HCEC 1CT (cell line): Measurements from ENCODE around the gene EDN3.
"Not testable (repeated sequence)": the region's sequence is repeated elsewhere in the genome, so short reads cannot be mapped to it uniquely, and the experiment has no call there.

Experiments used
- DNase-seq: peaks from one replicate; pipeline ENCODE4 v3.0.0-alpha.2; 2017

Gene EDN3

DNA sequence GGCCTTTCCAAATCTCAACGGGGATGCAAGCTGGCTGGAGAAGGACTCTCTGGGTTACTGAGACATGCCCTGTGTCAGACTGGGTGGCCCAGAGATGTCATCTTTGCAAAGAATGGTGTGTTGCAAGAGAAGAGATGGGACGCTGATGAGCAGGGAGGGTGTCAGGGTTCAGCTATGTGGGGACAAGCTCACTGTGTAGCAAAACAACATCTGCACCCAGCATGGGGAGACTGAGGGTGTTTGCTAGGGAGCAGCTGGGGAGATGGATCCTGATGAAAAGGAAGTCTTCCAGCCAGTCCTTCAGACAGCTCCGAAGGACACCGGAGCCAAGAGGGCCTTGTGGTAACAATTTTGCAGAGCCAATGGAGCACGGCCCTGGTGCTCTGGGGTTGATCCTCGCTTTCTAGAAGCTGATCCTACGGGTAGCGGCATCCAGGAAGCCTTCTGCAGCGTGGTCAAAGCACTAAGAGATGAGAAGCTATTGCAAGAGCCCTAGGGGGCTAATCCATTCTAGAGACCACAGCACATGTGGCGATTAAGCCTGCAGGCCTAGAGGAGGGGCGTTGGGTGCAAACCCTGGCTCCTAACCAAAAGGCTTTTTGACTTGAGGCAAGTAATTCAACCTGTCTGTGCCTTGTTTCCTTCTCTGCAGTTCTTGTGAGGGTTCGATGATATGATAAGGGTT lies 39.9 kb downstream of the EDN3 start:
- no peak for DNase-seq

DNA sequence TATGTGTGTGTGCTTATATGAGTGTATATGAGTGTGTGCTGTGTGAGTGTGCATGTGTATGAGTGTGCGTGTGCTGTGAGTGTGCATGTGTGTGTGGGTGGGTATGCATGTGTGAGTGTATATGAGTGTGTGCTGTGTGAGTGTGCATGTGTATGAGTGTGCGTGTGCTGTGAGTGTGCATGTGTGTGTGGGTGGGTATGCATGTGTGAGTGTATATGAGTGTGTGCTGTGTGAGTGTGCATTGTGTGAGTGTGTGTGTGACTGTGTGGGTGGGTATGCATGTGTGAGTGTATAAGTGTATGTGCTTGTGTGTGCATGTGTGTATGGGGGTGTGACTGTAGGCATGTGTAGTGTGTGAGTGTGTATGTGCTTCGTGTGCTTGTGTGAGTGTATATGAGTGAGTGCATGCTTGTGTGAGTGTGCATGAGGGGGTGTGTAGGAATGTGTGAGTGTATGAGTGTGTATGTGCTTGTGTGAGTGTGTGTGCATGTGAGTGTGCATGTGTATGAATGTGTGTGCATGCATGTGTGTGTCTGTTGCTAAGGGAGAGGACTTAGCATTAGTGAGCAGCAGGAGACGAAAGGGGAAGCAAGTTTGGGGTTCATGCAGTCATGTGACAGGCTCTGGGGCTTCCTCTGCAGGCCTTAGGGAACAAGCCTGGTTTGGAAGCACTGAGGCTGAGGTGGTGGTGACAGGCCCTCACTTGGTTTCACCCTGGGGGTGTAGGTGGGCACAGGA lies 41.0 kb downstream of the EDN3 start:
- not testable (repeated sequence) for DNase-seq

DNA sequence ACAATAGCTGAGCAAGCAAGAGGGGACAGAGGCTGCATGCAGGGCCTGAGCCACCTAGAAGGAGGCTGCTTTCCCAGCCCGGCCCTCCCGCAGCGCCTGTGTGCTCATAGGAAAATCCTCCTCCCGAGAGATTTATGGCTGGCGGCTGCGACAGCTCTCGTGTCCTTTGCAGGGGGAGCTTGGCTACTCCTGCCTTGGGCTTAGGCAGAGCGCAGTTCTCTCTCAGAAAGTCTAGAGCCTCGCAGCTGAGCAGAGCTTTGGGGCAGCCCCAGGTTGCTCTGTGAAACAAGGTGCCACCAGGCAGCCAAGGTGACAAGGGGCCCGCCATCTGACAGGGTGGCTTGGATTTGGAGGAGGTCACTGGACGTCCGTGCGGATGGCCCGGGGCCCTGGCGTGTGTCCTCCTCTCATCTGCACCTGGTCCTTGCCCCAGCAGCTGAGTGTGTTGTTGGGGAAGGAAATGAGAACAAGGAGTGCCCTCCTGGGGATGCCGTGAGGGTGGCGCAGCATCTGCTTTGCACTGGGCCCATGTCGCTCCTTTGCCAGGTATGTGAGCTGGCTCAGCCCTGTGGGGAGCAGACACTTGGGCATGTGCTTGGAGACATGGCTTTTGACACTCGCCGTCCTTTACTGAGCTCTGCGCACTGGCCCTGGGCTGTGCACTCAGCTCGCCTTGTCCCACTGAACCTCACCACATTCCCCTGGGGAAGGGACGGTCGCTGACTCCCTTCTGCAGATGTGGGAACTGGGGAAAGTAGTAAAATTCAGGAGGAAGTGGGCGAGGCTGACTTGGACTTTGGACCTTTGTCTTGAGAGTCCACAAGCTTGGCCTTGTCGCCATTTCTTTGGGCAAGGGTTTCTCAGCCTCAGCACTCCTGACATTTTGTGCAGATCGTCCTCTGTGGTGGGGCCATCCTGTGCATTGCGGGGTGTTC lies 41.9 kb downstream of the EDN3 start:
- DNase-seq, result no peak

DNA sequence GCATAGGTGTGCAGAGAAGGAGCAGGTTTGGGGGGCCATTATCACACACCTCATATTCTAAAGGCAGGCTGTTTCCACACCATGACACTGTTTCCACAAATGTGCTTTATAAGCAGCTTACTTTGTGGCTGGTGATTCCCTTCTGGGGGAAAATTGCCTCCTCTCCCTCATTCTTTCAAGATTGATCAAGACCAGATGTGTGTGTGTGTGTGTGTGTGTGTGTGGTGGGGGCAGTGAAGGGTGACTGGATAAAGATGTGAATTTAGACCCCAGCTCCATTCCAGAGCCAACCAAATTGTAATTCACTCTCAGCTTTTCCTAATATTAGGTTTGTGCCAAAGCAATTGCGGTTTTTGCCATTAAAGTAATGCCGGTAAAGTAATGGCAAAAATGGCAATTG lies 45.6 kb downstream of the EDN3 start:
- no peak for DNase-seq

DNA sequence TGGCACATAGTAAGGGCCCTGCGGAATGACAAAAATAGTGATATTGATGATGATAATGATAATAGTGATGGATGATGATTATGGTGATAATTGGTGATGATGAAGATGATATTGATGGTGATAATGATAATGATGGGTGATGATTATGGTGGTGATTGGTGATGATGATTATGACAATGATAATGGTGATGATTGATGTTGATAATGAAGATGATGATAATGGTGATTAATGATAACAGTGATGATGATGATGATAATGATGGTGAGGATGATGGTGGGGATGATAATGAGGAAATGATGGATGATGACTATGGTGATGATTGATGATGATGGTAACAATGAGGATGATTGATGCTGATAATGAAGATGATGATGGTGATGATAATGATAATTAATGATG lies 48.9 kb downstream of the EDN3 start:
- DNase-seq, result no peak

DNA sequence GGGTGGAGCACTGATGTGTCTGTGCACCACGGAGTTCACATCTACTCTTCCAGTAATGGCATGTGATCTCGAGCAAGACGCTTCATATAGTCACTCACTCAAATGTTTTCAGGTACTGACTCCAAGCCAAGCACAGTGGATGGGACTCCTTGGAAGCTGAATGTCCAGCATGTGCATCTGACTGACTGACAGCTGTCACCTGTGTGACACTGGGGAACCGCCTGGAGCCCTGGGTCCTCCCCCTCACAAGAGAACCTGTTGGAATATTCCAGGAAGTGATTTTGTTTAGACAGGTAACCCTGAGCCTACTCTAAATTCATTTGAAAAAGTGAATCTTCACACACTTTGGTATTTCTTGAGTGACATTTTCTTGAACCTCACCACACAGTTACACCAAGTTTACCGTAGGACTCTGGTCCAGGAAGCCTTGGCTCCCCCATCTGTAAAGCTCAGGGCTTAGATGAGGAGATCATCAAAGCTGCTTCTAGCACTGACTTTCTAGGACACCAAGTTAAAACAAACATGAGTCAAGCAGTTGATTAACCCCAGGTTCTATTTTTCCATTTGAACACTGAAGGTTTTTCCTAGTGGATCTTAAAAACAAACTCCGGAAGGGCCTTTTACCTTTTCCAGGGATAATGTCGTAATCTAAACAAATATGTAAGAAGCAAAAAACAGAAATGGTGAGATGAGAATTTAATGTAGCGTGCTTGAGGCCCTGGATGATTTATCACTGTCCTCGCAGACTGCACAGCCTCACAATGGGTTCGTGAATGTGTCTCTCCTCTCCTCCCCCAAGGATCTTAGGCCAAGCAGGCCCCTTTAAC lies 50.1 kb downstream of the EDN3 start:
- no peak for DNase-seq

DNA sequence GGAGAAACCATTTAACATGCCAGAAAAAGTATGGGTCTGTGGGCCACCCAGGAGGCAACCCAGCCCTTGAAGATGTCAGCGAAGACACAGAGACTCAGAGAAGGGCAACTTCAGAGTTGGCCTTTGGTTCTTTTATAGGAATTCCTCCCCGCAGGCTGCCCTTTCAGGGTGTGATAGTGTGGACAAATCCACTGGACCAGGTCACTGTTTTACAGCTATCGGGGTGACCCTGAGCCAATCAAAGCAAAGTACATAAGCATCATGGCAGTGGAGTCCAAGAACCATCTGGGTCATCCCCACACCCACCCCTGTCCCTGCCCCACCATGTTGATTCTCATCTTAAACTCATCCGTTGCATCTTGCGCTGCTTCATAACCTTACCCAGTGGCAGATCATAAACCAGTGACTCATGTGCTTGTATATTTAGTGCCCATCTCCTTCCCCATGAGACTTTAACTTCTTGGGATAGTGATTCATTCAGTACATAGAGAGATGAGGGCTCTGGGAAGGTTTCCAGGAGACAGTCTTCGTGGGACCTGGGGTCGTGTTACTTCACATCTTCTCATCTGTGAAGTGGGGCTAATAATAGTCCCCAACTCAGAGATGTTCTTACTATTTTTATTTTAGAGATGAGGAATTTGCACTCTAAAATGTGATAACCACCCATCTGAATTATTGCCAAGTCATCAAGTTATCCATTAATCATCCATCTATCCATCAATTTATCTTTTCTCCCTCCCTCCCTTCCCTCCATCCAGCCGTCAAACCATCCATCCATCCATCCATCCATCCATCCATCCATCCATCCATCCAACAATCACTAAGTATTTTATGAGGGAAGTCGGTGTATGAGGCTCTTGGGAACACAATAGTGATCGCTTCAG lies 51.0 kb downstream of the EDN3 start:
- no peak for DNase-seq

DNA sequence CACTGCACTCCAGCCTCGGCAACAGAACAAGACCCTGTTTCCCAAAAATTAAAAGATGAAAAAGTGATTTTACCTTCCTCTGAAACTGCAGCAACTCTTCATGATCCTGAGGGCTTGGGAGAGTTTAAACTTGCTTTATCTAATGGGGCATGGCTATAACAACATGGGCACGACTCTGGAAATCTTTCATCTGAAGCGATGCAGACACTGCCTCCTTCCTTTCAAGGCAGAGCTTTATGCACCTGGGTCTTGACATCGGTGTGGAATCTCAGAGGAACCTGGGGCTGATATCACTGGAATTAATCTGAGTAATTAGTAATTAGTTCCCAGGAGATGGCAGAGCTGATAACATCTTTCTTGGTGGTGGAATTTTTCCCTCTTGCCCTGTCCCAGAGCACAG lies 52.1 kb downstream of the EDN3 start:
- no peak for DNase-seq

DNA sequence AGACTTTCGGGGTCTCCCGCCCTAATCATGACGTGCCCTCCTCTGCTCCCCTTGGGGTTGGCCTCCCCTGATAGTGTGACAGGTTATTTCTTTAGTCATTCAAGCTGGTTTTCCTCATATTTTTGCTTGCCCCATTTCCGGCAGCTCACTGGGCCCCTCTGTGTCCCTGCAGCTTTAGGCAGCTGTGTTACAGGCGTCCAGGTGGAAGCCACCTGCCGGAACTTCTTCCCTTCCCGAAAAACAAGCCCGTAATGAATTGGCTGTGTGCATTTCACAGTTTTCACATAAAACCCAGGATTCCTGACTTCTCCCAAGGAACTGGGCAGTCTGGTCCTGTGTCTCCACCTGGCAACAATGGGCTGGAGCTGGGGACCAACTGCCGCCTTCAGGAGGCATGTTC lies 52.6 kb downstream of the EDN3 start:
- no peak for DNase-seq

DNA sequence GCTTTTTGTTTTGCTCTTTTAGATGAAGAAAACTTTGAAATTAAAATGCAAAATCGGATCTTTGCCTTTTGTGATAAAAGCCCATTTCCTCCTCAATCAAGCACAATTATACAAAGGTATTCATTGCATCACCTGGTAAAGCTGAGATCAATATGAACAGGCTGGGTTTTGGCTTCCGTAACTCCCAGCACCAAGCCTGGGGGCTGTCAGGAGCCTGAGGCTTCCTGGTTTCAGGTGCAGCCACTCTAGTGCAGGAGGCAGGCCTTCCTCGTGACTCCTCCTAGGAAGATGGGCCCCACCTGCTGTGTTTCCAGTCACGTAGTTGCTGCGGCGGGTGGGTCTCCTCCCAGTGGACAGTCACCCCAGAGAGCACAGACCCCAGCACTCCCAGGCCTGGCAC lies 54.0 kb downstream of the EDN3 start:
- DNase-seq, result no peak

DNA sequence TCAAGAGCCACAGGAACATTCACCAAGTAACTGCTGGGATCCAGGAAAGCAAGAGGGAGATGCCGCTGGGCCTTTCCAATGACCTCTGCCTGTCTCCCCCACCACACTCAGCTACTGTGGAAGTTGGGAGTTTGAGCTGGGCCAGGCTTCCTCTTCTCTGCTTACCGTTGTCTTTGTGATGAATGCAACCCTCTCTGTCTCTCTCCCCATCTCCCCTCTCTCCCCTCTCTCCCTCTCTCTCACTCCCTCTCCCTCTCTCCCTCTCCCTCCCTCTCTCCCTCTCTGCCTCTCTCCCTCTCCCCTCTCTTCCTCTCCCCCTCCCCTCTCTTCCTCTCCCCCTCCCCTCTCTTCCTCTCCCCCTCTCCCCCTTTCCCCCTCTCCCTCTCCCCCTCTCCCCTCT lies 54.8 kb downstream of the EDN3 start:
- no peak for DNase-seq

DNA sequence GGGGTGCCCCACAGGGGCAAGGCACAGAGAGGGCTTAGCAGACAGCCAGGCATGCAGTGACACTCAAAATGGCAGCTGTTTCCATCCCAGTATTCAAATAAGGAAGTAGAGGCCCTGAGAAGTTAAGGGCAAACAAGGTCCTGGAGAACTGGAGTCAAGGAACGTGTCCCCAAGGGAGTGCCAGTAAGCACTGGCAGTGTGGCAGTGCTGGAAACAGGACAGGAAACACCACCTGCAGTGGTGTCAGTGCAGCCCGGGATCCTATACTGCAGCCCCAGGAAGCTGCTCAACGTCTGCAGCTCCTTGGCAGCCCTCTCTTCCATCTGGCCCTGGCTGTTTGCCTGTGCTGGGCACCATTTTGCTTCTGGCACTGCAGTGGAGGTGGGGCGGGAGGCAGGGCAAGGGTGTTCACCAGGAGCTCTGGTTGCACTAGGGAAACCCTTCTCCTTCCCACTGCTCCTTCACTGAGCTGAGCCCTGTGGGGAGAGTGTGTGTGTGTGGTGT lies 56.3 kb downstream of the EDN3 start:
- DNase-seq, result no peak

DNA sequence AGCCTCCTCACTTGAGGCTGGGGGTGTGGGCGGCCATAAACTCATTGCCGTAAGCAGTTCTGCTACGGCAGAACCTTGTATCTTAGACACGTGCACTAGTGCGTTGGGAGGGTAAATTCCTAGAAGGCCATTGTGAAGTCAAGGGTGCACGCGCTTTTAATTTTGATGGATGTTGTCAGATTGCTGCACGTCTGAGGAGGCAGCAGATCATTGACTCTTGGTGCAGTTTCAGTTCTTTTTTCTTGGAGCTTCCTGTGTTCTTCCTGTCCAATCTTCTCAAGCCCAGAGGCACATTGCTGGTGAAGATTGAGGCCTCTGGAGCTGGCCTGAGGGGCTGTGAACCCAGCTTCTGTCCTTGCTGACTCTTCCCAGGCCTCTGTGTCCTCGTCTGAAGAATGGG lies 58.4 kb downstream of the EDN3 start:
- not testable (repeated sequence) for DNase-seq

DNA sequence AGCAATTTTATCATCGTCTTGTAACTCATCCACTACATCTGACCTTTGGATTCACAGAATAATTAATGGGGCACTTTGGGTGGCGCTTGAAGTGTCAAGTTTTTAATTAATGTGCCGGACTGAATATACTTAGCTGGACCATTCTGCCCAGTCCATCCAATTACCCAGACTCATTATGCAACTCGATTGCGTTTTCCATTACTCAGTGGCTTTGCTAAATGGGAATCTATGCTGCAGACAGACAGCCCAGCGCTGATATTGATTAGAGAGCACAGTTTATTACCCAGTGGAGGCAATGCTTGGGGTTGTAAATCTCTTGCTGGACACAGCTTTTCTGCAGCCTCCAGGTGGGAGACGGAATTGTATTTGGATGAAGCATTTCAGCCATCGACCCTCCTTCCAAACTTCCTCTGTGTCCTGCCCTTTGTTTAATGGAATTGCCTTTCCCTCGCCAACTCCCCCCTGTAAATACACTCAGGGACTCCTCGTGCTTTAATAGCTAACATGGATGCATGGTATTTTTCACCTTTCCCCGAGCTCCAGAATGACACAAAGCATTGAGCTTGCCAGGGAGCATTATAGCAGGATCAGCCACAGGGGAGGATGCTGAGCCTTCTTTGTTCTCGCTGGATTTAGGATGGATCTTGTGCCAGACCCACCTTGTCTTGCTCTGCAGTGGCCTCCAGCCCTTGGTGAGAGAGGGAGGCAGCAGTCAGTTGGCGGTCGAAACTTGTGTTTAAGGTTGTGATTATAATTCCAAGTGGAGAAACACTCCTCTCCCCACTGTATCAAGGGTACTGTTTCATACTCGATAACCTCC lies 59.7 kb downstream of the EDN3 start:
- no peak for DNase-seq

DNA sequence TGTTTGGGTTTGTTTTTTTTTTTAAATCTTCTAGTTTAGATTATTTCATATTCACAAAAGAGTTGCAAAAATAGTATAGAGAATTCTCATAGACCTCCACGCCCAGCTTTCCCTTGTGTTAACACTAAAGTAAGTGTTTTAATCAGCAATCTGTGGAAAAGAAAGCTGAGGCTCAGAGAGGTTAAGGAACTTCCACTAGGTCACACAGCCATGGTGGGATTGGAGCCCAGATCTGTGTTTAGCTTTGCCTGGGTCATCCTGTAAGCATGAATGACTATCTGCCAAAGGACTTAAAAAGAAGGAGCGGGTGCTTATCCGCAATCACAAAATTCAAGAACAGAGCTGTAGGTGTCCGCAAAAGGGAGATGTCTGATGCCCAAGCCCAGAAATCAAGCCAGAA lies 60.5 kb downstream of the EDN3 start:
- DNase-seq, result no peak

DNA sequence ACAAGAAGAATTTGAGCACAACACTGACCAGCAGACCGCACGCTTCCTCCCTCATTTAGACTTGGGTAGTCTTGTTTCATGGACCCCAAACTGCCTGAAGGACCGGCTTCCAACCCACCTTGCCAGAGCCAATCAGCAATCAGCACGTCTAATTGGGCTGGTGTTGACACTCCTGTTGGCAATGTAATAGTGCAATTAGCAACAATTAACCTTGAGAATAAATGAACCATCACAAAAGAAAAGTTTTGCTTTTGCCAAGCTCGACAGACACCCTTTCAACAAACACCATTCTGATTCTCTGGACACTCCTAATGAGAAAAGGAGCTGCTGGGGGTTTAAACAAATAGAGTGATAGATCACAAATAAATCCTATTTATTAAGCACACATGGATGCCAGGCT lies 61.0 kb downstream of the EDN3 start:
- DNase-seq, result no peak

DNA sequence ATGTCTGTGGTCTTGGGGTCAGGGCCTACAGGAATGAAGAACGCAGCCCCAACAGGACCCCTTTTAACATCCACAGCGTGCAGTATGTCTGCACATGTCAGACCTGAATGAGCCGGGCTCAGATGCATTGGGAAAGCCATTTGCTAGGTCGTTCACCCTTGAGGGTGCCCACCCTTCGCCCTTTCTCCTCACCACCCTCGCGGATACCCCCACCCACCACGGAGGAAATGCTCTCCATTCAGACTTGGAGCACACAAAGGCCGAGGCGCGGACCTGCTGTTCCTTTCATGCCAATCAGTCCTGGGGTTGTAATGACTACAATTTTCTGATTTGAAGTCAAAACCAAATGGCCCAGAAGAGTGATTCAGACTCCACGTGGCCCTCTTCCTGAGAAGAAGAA lies 62.7 kb downstream of the EDN3 start:
- DNase-seq, result no peak

DNA sequence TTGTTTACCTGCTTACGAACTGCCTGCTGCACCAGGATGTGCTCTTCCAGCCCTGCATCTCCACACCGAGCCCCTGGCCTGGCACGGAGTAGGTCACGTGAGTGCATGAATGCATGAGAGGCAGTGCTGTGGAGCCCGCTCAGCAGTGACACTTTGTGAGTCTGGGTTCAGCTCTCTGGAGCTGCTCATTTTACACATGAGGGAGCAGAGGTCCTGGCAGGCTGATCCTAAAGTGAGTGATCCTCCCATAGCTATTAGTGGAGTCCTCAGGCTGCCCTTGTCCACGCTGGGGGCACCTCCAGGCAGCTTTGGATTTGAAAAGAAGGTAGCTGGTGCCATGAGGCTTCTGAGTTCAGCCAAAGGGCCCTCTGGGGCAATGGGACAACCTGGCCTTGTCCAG lies 64.2 kb downstream of the EDN3 start:
- no peak for DNase-seq

DNA sequence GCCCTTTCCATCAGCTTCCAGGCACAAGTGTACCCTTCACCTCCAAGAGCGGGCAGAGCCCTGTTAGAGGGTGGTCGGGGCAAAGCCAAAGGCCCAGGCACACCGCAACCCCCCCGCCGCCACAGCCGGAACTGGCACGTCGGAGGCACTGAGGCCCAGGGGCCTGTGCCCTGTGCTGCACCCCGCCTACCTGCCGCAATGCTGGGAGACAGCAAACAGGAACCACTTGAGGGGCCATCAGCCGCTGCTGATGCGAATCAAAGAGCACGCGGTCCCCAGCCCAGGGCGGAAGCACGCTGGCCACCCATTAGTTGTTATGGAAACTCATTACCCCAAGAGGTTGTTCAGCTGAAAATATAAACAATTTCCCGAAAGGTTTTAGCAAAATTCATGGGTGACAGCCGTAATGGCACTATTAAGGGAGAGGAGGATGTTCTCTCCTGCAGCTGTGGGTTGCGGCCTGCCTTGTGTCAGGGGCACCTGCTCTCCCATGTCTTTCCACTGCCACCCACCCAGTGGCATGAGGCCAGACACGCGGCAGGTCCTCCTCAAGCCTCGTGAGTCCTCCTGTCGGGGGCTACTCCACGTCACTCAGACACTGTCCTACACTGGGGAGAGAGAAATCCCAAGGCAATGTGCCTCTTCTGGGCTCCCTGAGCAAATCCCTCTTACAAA lies 65.3 kb downstream of the EDN3 start:
- no peak for DNase-seq

DNA sequence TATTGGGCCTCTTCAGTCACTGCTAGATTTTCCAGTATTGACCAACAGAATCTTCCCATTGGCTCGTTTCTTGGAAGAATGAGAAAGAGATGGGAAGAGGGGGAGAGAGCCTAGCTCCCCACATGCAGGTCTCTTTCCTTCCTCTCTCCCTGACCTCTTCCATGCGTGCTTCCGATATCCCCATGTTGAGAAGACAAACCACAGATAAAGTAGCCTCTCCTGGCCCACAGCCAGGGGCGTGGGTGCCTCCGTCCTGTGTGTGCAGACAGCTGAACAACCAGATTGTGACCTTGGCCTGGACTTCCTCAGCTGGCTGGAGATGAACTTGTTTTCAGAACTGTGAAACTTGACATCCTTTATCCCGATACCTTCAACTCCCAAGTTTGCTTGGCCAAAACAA lies 71.0 kb downstream of the EDN3 start:
- no peak for DNase-seq
